ENCODE measurements around the gene TENM3. TPM values are rescaled to one million over a fixed set of nuclear protein-coding genes. Genes with fewer than 3 reads are reported as not detected.

Gene TENM3
- total and polyA plus RNA-seq, 10 of the 15 experiments (the other 5 are each of a cell fraction or from before 2014, with no cell fraction given): 0.01 to 1.7 (median 0.08) TPM; not detected in 2

- H4K20me1 ChIP-seq (ENCODE audit: control insufficient read depth, insufficient read depth): no peaks in the 10 kb centered on the region
- H2AFZ ChIP-seq (ENCODE audit: control insufficient read depth, low read depth, low read length): no peak overlapping the region
- in situ Hi-C loops (cut with MboI) (no loop called here), intact Hi-C loops (cut with micrococcal nuclease; ENCODE audit: unreplicated experiment) (no loop called here)
- H3K4me1 ChIP-seq (ENCODE audit: control insufficient read depth, insufficient read depth, low read length): no peaks in the 10 kb centered on the region
- ChIA-PET CTCF (interaction anchor here (0.6 to 1.4 kb wide), 2 partner anchors 64 to 1447 kb away, joined by 3 to 5 read pairs; no protein-coding TSS in a partner anchor), SMC1A (ENCODE audit: uncharacterized antibody, unreplicated experiment) (interaction anchor here (1.2 kb wide), 1 partner anchor 12 kb away, joined by 5 read pairs; no protein-coding TSS in a partner anchor), POLR2A (no interaction called here), RAD21 (ENCODE audit: unreplicated experiment) (interaction anchor here (1.1 kb wide), 1 partner anchor 176 kb away, joined by 3 read pairs; no protein-coding TSS in a partner anchor)
- BruUV-seq (replicated peaks): no TSS peak
- H3K4me3 ChIP-seq: no peak overlapping the region
- H3K79me2 ChIP-seq (ENCODE audit: control insufficient read depth, insufficient read depth, low read length): no peaks in the 10 kb centered on the region
- H3K9me3 ChIP-seq (replicated peaks; ENCODE audit: control insufficient read depth, insufficient read depth, low read length): no peaks in the 10 kb centered on the region
- H3K9ac ChIP-seq (ENCODE audit: control insufficient read depth, insufficient read depth, low read length): no peak overlapping the region
- TF ChIP-seq GABPA (IDR thresholded peaks at IDR 0.05; ENCODE audit: low read depth): no peak
- no peak for TF ChIP-seq ETV6 (conservative IDR thresholded peaks at IDR 0.05 in 1 of 2, IDR thresholded peaks at IDR 0.05 in 1 of 2; ENCODE audit: borderline replicate concordance in 1 of 2, low read depth in 1 of 2)
- FAIRE-seq (no peak), DNase-seq (ENCODE audit: low read depth, low spot score) (no peak), ATAC-seq (no peak)
- no peaks in the 10 kb centered on the region for H3K27me3 ChIP-seq (replicated peaks in 1 of 2; ENCODE audit: control insufficient read depth in 2 of 2, insufficient read depth in 2 of 2, low read length in 1 of 2)
- H3K27ac ChIP-seq (ENCODE audit: control insufficient read depth, insufficient read depth): no peak overlapping the region
- 0% methylated on average over 2 of the region's 2 CpGs for WGBS (ENCODE audit: insufficient coverage, insufficient replicate concordance, low lambda C conversion rate, missing lambda C conversion rate)
- no peak overlapping the region for H3K4me2 ChIP-seq (ENCODE audit: control insufficient read depth, insufficient read depth)
- no peaks in the 10 kb centered on the region for H3K36me3 ChIP-seq (ENCODE audit: control insufficient read depth in 2 of 2, insufficient read depth in 2 of 2, low read length in 1 of 2)
These were observed 505.7 kb downstream of the TENM3 start for GRCh38 chr4:182748949-182749348.

GRCh38 chr4:182749667-182750167, 506.5 kb downstream of the TENM3 start:
- Histone ChIP-seq H3K79me2 (ENCODE audit: control insufficient read depth, insufficient read depth, low read length) (no peaks in the 10 kb centered on the region), H3K4me2 (ENCODE audit: control insufficient read depth, insufficient read depth) (no peak overlapping the region), H3K9me3 (replicated peaks; ENCODE audit: control insufficient read depth, insufficient read depth, low read length) (no peaks in the 10 kb centered on the region), H3K4me1 (ENCODE audit: control insufficient read depth, insufficient read depth, low read length) (no peaks in the 10 kb centered on the region), H3K27me3 (replicated peaks in 1 of 2; ENCODE audit: control insufficient read depth in 2 of 2, insufficient read depth in 2 of 2, low read length in 1 of 2) (no peaks in the 10 kb centered on the region), H2AFZ (ENCODE audit: control insufficient read depth, low read depth, low read length) (no peak overlapping the region), H4K20me1 (ENCODE audit: control insufficient read depth, insufficient read depth) (no peaks in the 10 kb centered on the region), H3K9ac (ENCODE audit: control insufficient read depth, insufficient read depth, low read length) (no peak overlapping the region), H3K27ac (ENCODE audit: control insufficient read depth, insufficient read depth) (no peak overlapping the region), H3K36me3 (ENCODE audit: control insufficient read depth in 2 of 2, insufficient read depth in 2 of 2, low read length in 1 of 2) (no peaks in the 10 kb centered on the region), H3K4me3 (no peak overlapping the region)
- ChIA-PET RAD21 (ENCODE audit: unreplicated experiment) (no interaction called here), SMC1A (ENCODE audit: uncharacterized antibody, unreplicated experiment) (no interaction called here), CTCF (interaction anchor here (1.4 kb wide), 1 partner anchor 1448 kb away, joined by 3 read pairs; no protein-coding TSS in a partner anchor), POLR2A (no interaction called here)
- no TSS peak for BruUV-seq (replicated peaks)
- intact Hi-C loops (cut with micrococcal nuclease; ENCODE audit: unreplicated experiment) (no loop called here), in situ Hi-C loops (cut with MboI) (no loop called here)
- ATAC-seq: no peak
- FAIRE-seq: no peak
- no peak for DNase-seq (ENCODE audit: low read depth, low spot score)
- WGBS (ENCODE audit: insufficient coverage, insufficient replicate concordance, low lambda C conversion rate, missing lambda C conversion rate): 33% methylated on average over 1 of the region's 1 CpG
- TF ChIP-seq HDAC2 (IDR thresholded peaks at IDR 0.05) (no peak), CBFB (IDR thresholded peaks at IDR 0.05; ENCODE audit: low read depth) (no peak), BCL11A (IDR thresholded peaks at IDR 0.05; ENCODE audit: low read depth, low read length) (no peak), SIX5 (IDR thresholded peaks at IDR 0.05; ENCODE audit: low read depth, low read length, severe bottlenecking) (no peak), ZBTB40 (IDR thresholded peaks at IDR 0.05; ENCODE audit: borderline replicate concordance) (no peak), RBBP5 (conservative IDR thresholded peaks at IDR 0.05) (no peak), RUNX3 (IDR thresholded peaks at IDR 0.05; ENCODE audit: low read length) (no peak), MTA3 (IDR thresholded peaks at IDR 0.05; ENCODE audit: borderline replicate concordance, low read length) (no peak), HDAC6 (IDR thresholded peaks at IDR 0.05; ENCODE audit: unreplicated experiment) (no peak), GATAD2B (conservative IDR thresholded peaks at IDR 0.05; ENCODE audit: low read depth) (no peak), RELA (IDR thresholded peaks at IDR 0.05; ENCODE audit: borderline replicate concordance, partially characterized antibody) (no peak), NFYB (IDR thresholded peaks at IDR 0.05; ENCODE audit: insufficient read depth, low read depth, low read length) (no peak), TCF12 (IDR thresholded peaks at IDR 0.05; ENCODE audit: low read depth, low read length) (no peak)

All from GM12878 (cell line).